Dendritic cell treated with granulocyte-macrophage colony-stimulating factor and Interleukin-4, amounts not matched to agents 40 ng/mL and 50 ng/mL, for 4 days (primary cell): ENCODE data around the gene GATA6.

Source experiments
- H3K27ac Mint-ChIP-seq: one replicate; pipeline ENCODE4 v1.8.0; 2022; ENCODE audit warnings: mild to moderate bottlenecking, mixed read lengths
- H3K27me3 Mint-ChIP-seq: one replicate; pipeline ENCODE4 v1.8.0; 2022; ENCODE audit warnings: mild to moderate bottlenecking, mixed read lengths
- H3K36me3 Mint-ChIP-seq: one replicate; pipeline ENCODE4 v1.8.0; 2022; ENCODE audit warnings: low read depth, mixed read lengths
- H3K4me1 Mint-ChIP-seq: one replicate; pipeline ENCODE4 v1.8.0; 2022; ENCODE audit warnings: low read depth, mixed read lengths
- H3K4me3 Mint-ChIP-seq: one replicate; pipeline ENCODE4 v1.8.0; 2022; ENCODE audit warnings: mild to moderate bottlenecking, moderate library complexity, mixed read lengths
- H3K9me3 Mint-ChIP-seq: one replicate; pipeline ENCODE4 v1.8.0; 2022; ENCODE audit warnings: mixed read lengths
- intact Hi-C: fragments of 100-400 bp; cut with micrococcal nuclease; formaldehyde crosslinking; loops from one replicate; pipeline ENCODE4 v1.15.0; 2022

Gene GATA6

GRCh38 chr18:22169011-22169888, at the start of gene GATA6:
GATA6 (plus strand) TSS chr18:22169589; CDS start chr18:22171145, 1,556 bp downstream.
- no peak within 1 kb of the TSS for H3K27ac Mint-ChIP-seq
- H3K4me3 Mint-ChIP-seq, result peak within 1 kb of the TSS; percentile 73
- H3K4me1 Mint-ChIP-seq, result peaks cover 22% of the 10 kb centered on the region
- no peaks in the 10 kb centered on the region for H3K9me3 Mint-ChIP-seq
- intact Hi-C loops, result no loop called here
- peaks cover 88% of the 10 kb centered on the region for H3K27me3 Mint-ChIP-seq
- H3K36me3 Mint-ChIP-seq, result no peaks in the 10 kb centered on the region

GRCh38 chr18:22124970-22125369, 44.4 kb upstream of the GATA6 start:
- H3K27me3 Mint-ChIP-seq, result no peaks in the 10 kb centered on the region
- no peaks in the 10 kb centered on the region for H3K36me3 Mint-ChIP-seq
- H3K27ac Mint-ChIP-seq, result no peak overlapping the region
- H3K4me1 Mint-ChIP-seq, result no peaks in the 10 kb centered on the region
- H3K4me3 Mint-ChIP-seq, result no peak overlapping the region
- H3K9me3 Mint-ChIP-seq, result no peaks in the 10 kb centered on the region
- intact Hi-C loops, result no loop called here

GRCh38 chr18:22128954-22129353, 40.4 kb upstream of the GATA6 start:
- no peak overlapping the region for H3K4me3 Mint-ChIP-seq
- H3K27ac Mint-ChIP-seq, result no peak overlapping the region
- H3K9me3 Mint-ChIP-seq, result no peaks in the 10 kb centered on the region
- no peaks in the 10 kb centered on the region for H3K4me1 Mint-ChIP-seq
- no peaks in the 10 kb centered on the region for H3K27me3 Mint-ChIP-seq
- intact Hi-C loops, result no loop called here
- no peaks in the 10 kb centered on the region for H3K36me3 Mint-ChIP-seq

GRCh38 chr18:22129778-22130177, 39.6 kb upstream of the GATA6 start:
- Mint-ChIP-seq H3K4me3 (no peak overlapping the region), H3K36me3 (no peaks in the 10 kb centered on the region), H3K27ac (no peak overlapping the region), H3K4me1 (no peaks in the 10 kb centered on the region), H3K9me3 (no peaks in the 10 kb centered on the region), H3K27me3 (no peaks in the 10 kb centered on the region)
- intact Hi-C loops, result no loop called here

GRCh38 chr18:22132258-22132657, 37.1 kb upstream of the GATA6 start:
- Mint-ChIP-seq H3K4me3 (no peak overlapping the region), H3K36me3 (no peaks in the 10 kb centered on the region), H3K27me3 (no peaks in the 10 kb centered on the region), H3K9me3 (no peaks in the 10 kb centered on the region), H3K4me1 (no peaks in the 10 kb centered on the region), H3K27ac (no peak overlapping the region)
- intact Hi-C loops, result no loop called here

- Mint-ChIP-seq H3K27ac (no peak overlapping the region), H3K27me3 (no peaks in the 10 kb centered on the region), H3K4me3 (no peak overlapping the region), H3K4me1 (no peaks in the 10 kb centered on the region), H3K36me3 (no peaks in the 10 kb centered on the region), H3K9me3 (no peaks in the 10 kb centered on the region)
- intact Hi-C loops, result no loop called here
Measured at GRCh38 chr18:22132763-22133162, 36.6 kb upstream of the GATA6 start.

- H3K36me3 Mint-ChIP-seq, result no peaks in the 10 kb centered on the region
- no peak overlapping the region for H3K27ac Mint-ChIP-seq
- H3K27me3 Mint-ChIP-seq, result no peaks in the 10 kb centered on the region
- no peak overlapping the region for H3K4me3 Mint-ChIP-seq
- H3K9me3 Mint-ChIP-seq, result peaks cover 7% of the 10 kb centered on the region
- no peaks in the 10 kb centered on the region for H3K4me1 Mint-ChIP-seq
- intact Hi-C loops, result no loop called here
Measured at GRCh38 chr18:22136395-22136794, 33.0 kb upstream of the GATA6 start.

- no peaks in the 10 kb centered on the region for H3K36me3 Mint-ChIP-seq
- H3K4me1 Mint-ChIP-seq, result no peaks in the 10 kb centered on the region
- no peak overlapping the region for H3K4me3 Mint-ChIP-seq
- H3K27me3 Mint-ChIP-seq, result peaks cover 2% of the 10 kb centered on the region
- intact Hi-C loops, result no loop called here
- no peak overlapping the region for H3K27ac Mint-ChIP-seq
- peaks cover 7% of the 10 kb centered on the region for H3K9me3 Mint-ChIP-seq
Measured at GRCh38 chr18:22141211-22141610, 28.2 kb upstream of the GATA6 start.

GRCh38 chr18:22143347-22144340, 25.7 kb upstream of the GATA6 start:
- no peak overlapping the region for H3K27ac Mint-ChIP-seq
- H3K4me3 Mint-ChIP-seq, result no peak overlapping the region
- H3K27me3 Mint-ChIP-seq, result peaks cover 2% of the 10 kb centered on the region
- intact Hi-C loops, result no loop called here
- H3K9me3 Mint-ChIP-seq, result no peaks in the 10 kb centered on the region
- H3K4me1 Mint-ChIP-seq, result no peaks in the 10 kb centered on the region
- no peaks in the 10 kb centered on the region for H3K36me3 Mint-ChIP-seq

GRCh38 chr18:22145160-22145559, 24.2 kb upstream of the GATA6 start:
- Mint-ChIP-seq H3K4me1 (no peaks in the 10 kb centered on the region), H3K36me3 (no peaks in the 10 kb centered on the region), H3K27ac (no peak overlapping the region), H3K4me3 (no peak overlapping the region), H3K9me3 (no peaks in the 10 kb centered on the region), H3K27me3 (peaks cover 5% of the 10 kb centered on the region)
- intact Hi-C loops, result no loop called here

- H3K9me3 Mint-ChIP-seq, result no peaks in the 10 kb centered on the region
- H3K4me3 Mint-ChIP-seq, result no peak overlapping the region
- H3K27ac Mint-ChIP-seq, result no peak overlapping the region
- H3K36me3 Mint-ChIP-seq, result no peaks in the 10 kb centered on the region
- H3K27me3 Mint-ChIP-seq, result peaks cover 5% of the 10 kb centered on the region
- no peaks in the 10 kb centered on the region for H3K4me1 Mint-ChIP-seq
- intact Hi-C loops, result no loop called here
Measured at GRCh38 chr18:22149710-22150109, 19.7 kb upstream of the GATA6 start.

- H3K4me3 Mint-ChIP-seq, result no peak overlapping the region
- H3K36me3 Mint-ChIP-seq, result no peaks in the 10 kb centered on the region
- intact Hi-C loops, result no loop called here
- peaks cover 8% of the 10 kb centered on the region for H3K27me3 Mint-ChIP-seq
- H3K4me1 Mint-ChIP-seq, result no peaks in the 10 kb centered on the region
- no peak overlapping the region for H3K27ac Mint-ChIP-seq
- no peaks in the 10 kb centered on the region for H3K9me3 Mint-ChIP-seq
Measured at GRCh38 chr18:22152093-22152492, 17.3 kb upstream of the GATA6 start.

- H3K36me3 Mint-ChIP-seq, result no peaks in the 10 kb centered on the region
- no peaks in the 10 kb centered on the region for H3K9me3 Mint-ChIP-seq
- peaks cover 11% of the 10 kb centered on the region for H3K27me3 Mint-ChIP-seq
- H3K4me1 Mint-ChIP-seq, result no peaks in the 10 kb centered on the region
- no peak overlapping the region for H3K4me3 Mint-ChIP-seq
- intact Hi-C loops, result no loop called here
- H3K27ac Mint-ChIP-seq, result no peak overlapping the region
Measured at GRCh38 chr18:22153428-22153827, 16.0 kb upstream of the GATA6 start.

GRCh38 chr18:22155584-22155983, 13.8 kb upstream of the GATA6 start:
- H3K27ac Mint-ChIP-seq, result no peak overlapping the region
- H3K4me1 Mint-ChIP-seq, result no peaks in the 10 kb centered on the region
- intact Hi-C loops, result no loop called here
- H3K36me3 Mint-ChIP-seq, result no peaks in the 10 kb centered on the region
- H3K27me3 Mint-ChIP-seq, result peaks cover 11% of the 10 kb centered on the region
- no peaks in the 10 kb centered on the region for H3K9me3 Mint-ChIP-seq
- H3K4me3 Mint-ChIP-seq, result no peak overlapping the region
